Measurements from ENCODE around the gene CSMD2. TPM values are rescaled to one million over a fixed set of nuclear protein-coding genes. Genes with fewer than 3 reads are reported as not detected.

Gene CSMD2
- total and polyA plus RNA-seq, 4 donors: 0.25 to 2.4 (median 1.7) TPM

GRCh38 chr1:33893147-33893830, 271.7 kb downstream of the CSMD2 start:
- DNase-seq (no peak), ATAC-seq (ENCODE audit: low FRiP score) (peak; percentile 92)
- peak overlapping the region; percentile 97 to 98 for H3K27ac ChIP-seq (ENCODE audit: low read depth in 1 of 2, low read length in 2 of 2)
- WGBS, 2 donors: 0 to 5% methylated on average over 3 of the region's 3 CpGs
- no peaks in the 10 kb centered on the region for H3K36me3 ChIP-seq (ENCODE audit: control insufficient read depth in 1 of 2, insufficient read depth in 2 of 2, low read length in 1 of 2)
- no peaks in the 10 kb centered on the region for H3K27me3 ChIP-seq (ENCODE audit: control insufficient read depth in 1 of 2, insufficient read depth in 2 of 2, low read length in 1 of 2)
- intact Hi-C loops (cut with DNase I): loop anchor here (5.0 to 10.0 kb wide), 2 partner anchors 94 to 272 kb away; partner anchors contain the start of gene CSMD2 (in 1 of the 2)
- no peaks in the 10 kb centered on the region for H3K9me3 ChIP-seq (ENCODE audit: control insufficient read depth, low read length)
- peaks cover 0 to 5% of the 10 kb centered on the region in 2 donors for H3K4me1 ChIP-seq (ENCODE audit: control insufficient read depth in 1 of 2, insufficient read depth in 2 of 2, low read length in 2 of 2)
- no peak overlapping the region for H3K4me3 ChIP-seq (ENCODE audit: low read length in 2 of 2)

- ATAC-seq (ENCODE audit: low FRiP score): no peak
- Histone ChIP-seq H3K27me3 (ENCODE audit: control insufficient read depth in 1 of 2, insufficient read depth in 2 of 2, low read length in 1 of 2) (no peaks in the 10 kb centered on the region), H3K36me3 (ENCODE audit: control insufficient read depth in 1 of 2, insufficient read depth in 2 of 2, low read length in 1 of 2) (no peaks in the 10 kb centered on the region), H3K4me3 (ENCODE audit: low read length in 2 of 2) (no peak overlapping the region), H3K4me1 (ENCODE audit: control insufficient read depth in 1 of 2, insufficient read depth in 2 of 2, low read length in 2 of 2) (no peaks in the 10 kb centered on the region), H3K27ac (ENCODE audit: low read depth in 1 of 2, low read length in 2 of 2) (no peak overlapping the region), H3K9me3 (ENCODE audit: control insufficient read depth, low read length) (no peaks in the 10 kb centered on the region)
- no peak for DNase-seq
- intact Hi-C loops (cut with DNase I): loop anchor here in 1 of 2 donors (10.0 kb wide), 1 partner anchor 122 kb away; no protein-coding TSS in a partner anchor
- 5 to 9% methylated on average over 5 of the region's 5 CpGs for WGBS, 2 donors
These were observed 278.5 kb downstream of the CSMD2 start for GRCh38 chr1:33886496-33886895.

GRCh38 chr1:33880305-33880704, 284.7 kb downstream of the CSMD2 start:
- no peak for DNase-seq
- Histone ChIP-seq H3K4me3 (ENCODE audit: low read length in 2 of 2) (no peak overlapping the region), H3K9me3 (ENCODE audit: control insufficient read depth, low read length) (no peaks in the 10 kb centered on the region), H3K36me3 (ENCODE audit: control insufficient read depth in 1 of 2, insufficient read depth in 2 of 2, low read length in 1 of 2) (no peaks in the 10 kb centered on the region), H3K27me3 (ENCODE audit: control insufficient read depth in 1 of 2, insufficient read depth in 2 of 2, low read length in 1 of 2) (no peaks in the 10 kb centered on the region), H3K27ac (ENCODE audit: low read depth in 1 of 2, low read length in 2 of 2) (no peak overlapping the region), H3K4me1 (ENCODE audit: control insufficient read depth in 1 of 2, insufficient read depth in 2 of 2, low read length in 2 of 2) (peaks cover 0 to 11% of the 10 kb centered on the region in 2 donors)
- ATAC-seq (ENCODE audit: low FRiP score): no peak
- intact Hi-C loops (cut with DNase I): loop anchor here in 1 of 2 donors (10.0 kb wide), 1 partner anchor 116 kb away; no protein-coding TSS in a partner anchor
- WGBS, 2 donors: 9 to 11% methylated on average over 2 of the region's 2 CpGs

GRCh38 chr1:33878392-33878791, 286.6 kb downstream of the CSMD2 start:
- ATAC-seq (ENCODE audit: low FRiP score) (no peak), DNase-seq (no peak)
- Histone ChIP-seq H3K4me1 (ENCODE audit: control insufficient read depth in 1 of 2, insufficient read depth in 2 of 2, low read length in 2 of 2) (peaks cover 0 to 11% of the 10 kb centered on the region in 2 donors), H3K27me3 (ENCODE audit: control insufficient read depth in 1 of 2, insufficient read depth in 2 of 2, low read length in 1 of 2) (no peaks in the 10 kb centered on the region), H3K4me3 (ENCODE audit: low read length in 2 of 2) (no peak overlapping the region), H3K9me3 (ENCODE audit: control insufficient read depth, low read length) (no peaks in the 10 kb centered on the region), H3K27ac (ENCODE audit: low read depth in 1 of 2, low read length in 2 of 2) (no peak overlapping the region), H3K36me3 (ENCODE audit: control insufficient read depth in 1 of 2, insufficient read depth in 2 of 2, low read length in 1 of 2) (no peaks in the 10 kb centered on the region)
- WGBS, 2 donors: 93 to 97% methylated on average over 2 of the region's 2 CpGs
- intact Hi-C loops (cut with DNase I): loop anchor here (5.0 to 10.0 kb wide), 3 partner anchors 116 to 286 kb away; partner anchors contain the start of gene CSMD2 (in 1 of the 2)

- Histone ChIP-seq H3K27ac (ENCODE audit: low read depth in 1 of 2, low read length in 2 of 2) (no peak overlapping the region), H3K4me1 (ENCODE audit: control insufficient read depth in 1 of 2, insufficient read depth in 2 of 2, low read length in 2 of 2) (peaks cover 0 to 11% of the 10 kb centered on the region in 2 donors), H3K4me3 (ENCODE audit: low read length in 2 of 2) (no peak overlapping the region), H3K9me3 (ENCODE audit: control insufficient read depth, low read length) (no peaks in the 10 kb centered on the region), H3K36me3 (ENCODE audit: control insufficient read depth in 1 of 2, insufficient read depth in 2 of 2, low read length in 1 of 2) (no peaks in the 10 kb centered on the region), H3K27me3 (ENCODE audit: control insufficient read depth in 1 of 2, insufficient read depth in 2 of 2, low read length in 1 of 2) (no peaks in the 10 kb centered on the region)
- WGBS, 2 donors: 56 to 68% methylated on average over 5 of the region's 5 CpGs
- intact Hi-C loops (cut with DNase I): loop anchor here (5.0 to 10.0 kb wide), 3 partner anchors 115 to 288 kb away; partner anchors contain the start of gene CSMD2 (in 1 of the 2)
- DNase-seq (peak; percentile 83 to 90), ATAC-seq (ENCODE audit: low FRiP score) (no peak)
These were observed 287.9 kb downstream of the CSMD2 start for GRCh38 chr1:33876970-33877650.

GRCh38 chr1:33875862-33876261, 289.2 kb downstream of the CSMD2 start:
- no peaks in the 10 kb centered on the region for H3K9me3 ChIP-seq (ENCODE audit: control insufficient read depth, low read length)

GRCh38 chr1:33874636-33875035, 290.4 kb downstream of the CSMD2 start:
- intact Hi-C loops (cut with DNase I): loop anchor here (5.0 to 10.0 kb wide), 3 partner anchors 112 to 290 kb away; partner anchors contain the start of gene CSMD2 (in 1 of the 2)
- Histone ChIP-seq H3K4me1 (ENCODE audit: control insufficient read depth in 1 of 2, insufficient read depth in 2 of 2, low read length in 2 of 2) (peaks cover 0 to 6% of the 10 kb centered on the region in 2 donors), H3K27me3 (ENCODE audit: control insufficient read depth in 1 of 2, insufficient read depth in 2 of 2, low read length in 1 of 2) (no peaks in the 10 kb centered on the region), H3K4me3 (ENCODE audit: low read length in 2 of 2) (no peak overlapping the region), H3K36me3 (ENCODE audit: control insufficient read depth in 1 of 2, insufficient read depth in 2 of 2, low read length in 1 of 2) (no peaks in the 10 kb centered on the region), H3K27ac (ENCODE audit: low read depth in 1 of 2, low read length in 2 of 2) (no peak overlapping the region), H3K9me3 (ENCODE audit: control insufficient read depth, low read length) (no peaks in the 10 kb centered on the region)
- no peak for DNase-seq
- WGBS, 2 donors: 82 to 83% methylated on average over 7 of the region's 7 CpGs
- ATAC-seq (ENCODE audit: low FRiP score): no peak

More at GRCh38 chr1:33875862-33876261, 289.2 kb downstream of the CSMD2 start:
- DNase-seq (no peak), ATAC-seq (ENCODE audit: low FRiP score) (no peak)
- H3K27ac ChIP-seq (ENCODE audit: low read depth in 1 of 2, low read length in 2 of 2): no peak overlapping the region
- H3K4me3 ChIP-seq (ENCODE audit: low read length in 2 of 2): no peak overlapping the region
- peaks cover 0 to 8% of the 10 kb centered on the region in 2 donors for H3K4me1 ChIP-seq (ENCODE audit: control insufficient read depth in 1 of 2, insufficient read depth in 2 of 2, low read length in 2 of 2)
- H3K36me3 ChIP-seq (ENCODE audit: control insufficient read depth in 1 of 2, insufficient read depth in 2 of 2, low read length in 1 of 2): no peaks in the 10 kb centered on the region
- no peaks in the 10 kb centered on the region for H3K27me3 ChIP-seq (ENCODE audit: control insufficient read depth in 1 of 2, insufficient read depth in 2 of 2, low read length in 1 of 2)
- intact Hi-C loops (cut with DNase I): loop anchor here (5.0 to 10.0 kb wide), 3 partner anchors 114 to 289 kb away; partner anchors contain the start of gene CSMD2 (in 1 of the 2)
- 81 to 83% methylated on average over 3 of the region's 3 CpGs for WGBS, 2 donors

GRCh38 chr1:33872683-33873082, 292.3 kb downstream of the CSMD2 start:
- Histone ChIP-seq H3K4me1 (ENCODE audit: control insufficient read depth in 1 of 2, insufficient read depth in 2 of 2, low read length in 2 of 2) (peaks cover 0 to under 1% of the 10 kb centered on the region in 2 donors), H3K4me3 (ENCODE audit: low read length in 2 of 2) (no peak overlapping the region), H3K27me3 (ENCODE audit: control insufficient read depth in 1 of 2, insufficient read depth in 2 of 2, low read length in 1 of 2) (no peaks in the 10 kb centered on the region), H3K36me3 (ENCODE audit: control insufficient read depth in 1 of 2, insufficient read depth in 2 of 2, low read length in 1 of 2) (no peaks in the 10 kb centered on the region), H3K27ac (ENCODE audit: low read depth in 1 of 2, low read length in 2 of 2) (no peak overlapping the region), H3K9me3 (ENCODE audit: control insufficient read depth, low read length) (no peaks in the 10 kb centered on the region)
- DNase-seq (no peak), ATAC-seq (ENCODE audit: low FRiP score) (no peak)
- 41 to 48% methylated on average over 2 of the region's 2 CpGs for WGBS, 2 donors
- intact Hi-C loops (cut with DNase I): loop anchor here in 1 of 2 donors (10.0 kb wide), 1 partner anchor 292 kb away; the partner anchor contains the start of gene CSMD2
